Activated naive CD8-positive, alpha-beta T cell treated with anti-CD3 and anti-CD28 coated beads for 36 hours (primary cell): ENCODE measurements around the gene AFAP1L2. TPM values are rescaled to one million over a fixed set of nuclear protein-coding genes. Genes with fewer than 3 reads are reported as not detected.
A peak's percentile ranks its signal among the peaks of the same experiment; 100 is the strongest.
"Not testable (repeated sequence)": the region's sequence is repeated elsewhere in the genome, so short reads cannot be mapped to it uniquely, and the experiment has no call there.

Experiments used
- DNase-seq: peaks from one replicate; pipeline ENCODE4 v3.0.0; 2021
- H3K27ac Mint-ChIP-seq: one replicate; pipeline ENCODE4 v1.8.0; 2022; ENCODE audit warnings: mild to moderate bottlenecking, moderate library complexity, mixed read lengths
- H3K27me3 Mint-ChIP-seq: one replicate; pipeline ENCODE4 v1.8.0; 2022; ENCODE audit warnings: mild to moderate bottlenecking, mixed read lengths
- H3K36me3 Mint-ChIP-seq: one replicate; pipeline ENCODE4 v1.8.0; 2021; ENCODE audit warnings: mild to moderate bottlenecking, mixed read lengths
- H3K4me1 Mint-ChIP-seq: one replicate; pipeline ENCODE4 v1.8.0; 2021; ENCODE audit warnings: mixed read lengths
- H3K4me3 Mint-ChIP-seq: one replicate; pipeline ENCODE4 v1.8.0; 2022; ENCODE audit warnings: mild to moderate bottlenecking, moderate library complexity, mixed read lengths
- H3K9me3 Mint-ChIP-seq: one replicate; pipeline ENCODE4 v1.8.0; 2022; ENCODE audit warnings: mixed read lengths
- total RNA-seq, 2 experiments: library from RNA; stranded (reverse); gene quantifications; one replicate each; pipeline ENCODE4 v1.2.3, GENCODE V29; 2021

Gene AFAP1L2
- total RNA-seq, 2 experiments from 2014 or later: 3.2 to 4.6 TPM

- no peaks in the 10 kb centered on the region for H3K4me1 Mint-ChIP-seq
- no peaks in the 10 kb centered on the region for H3K9me3 Mint-ChIP-seq
- no peak overlapping the region for H3K4me3 Mint-ChIP-seq
- H3K27ac Mint-ChIP-seq: no peak overlapping the region
- peaks cover 11% of the 10 kb centered on the region for H3K27me3 Mint-ChIP-seq
- no peak for DNase-seq
- H3K36me3 Mint-ChIP-seq: no peaks in the 10 kb centered on the region
These were observed 39.6 kb downstream of the AFAP1L2 start for GRCh38 chr10:114364726-114365125.

GRCh38 chr10:114363745-114364454, 40.4 kb downstream of the AFAP1L2 start:
- Mint-ChIP-seq H3K4me1 (no peaks in the 10 kb centered on the region), H3K36me3 (no peaks in the 10 kb centered on the region), H3K27me3 (peaks cover 16% of the 10 kb centered on the region), H3K9me3 (no peaks in the 10 kb centered on the region), H3K27ac (no peak overlapping the region), H3K4me3 (no peak overlapping the region)
- no peak for DNase-seq

- peaks cover 4% of the 10 kb centered on the region for H3K4me1 Mint-ChIP-seq
- no peaks in the 10 kb centered on the region for H3K36me3 Mint-ChIP-seq
- no peak for DNase-seq
- no peak overlapping the region for H3K4me3 Mint-ChIP-seq
- H3K27me3 Mint-ChIP-seq: peaks cover 16% of the 10 kb centered on the region
- H3K27ac Mint-ChIP-seq: no peak overlapping the region
- H3K9me3 Mint-ChIP-seq: no peaks in the 10 kb centered on the region
These were observed 41.4 kb downstream of the AFAP1L2 start for GRCh38 chr10:114362826-114363355.

GRCh38 chr10:114359953-114360345, 44.4 kb downstream of the AFAP1L2 start:
- Mint-ChIP-seq H3K4me1 (peaks cover 14% of the 10 kb centered on the region), H3K27ac (no peak overlapping the region), H3K9me3 (no peaks in the 10 kb centered on the region), H3K36me3 (no peaks in the 10 kb centered on the region), H3K27me3 (peaks cover 23% of the 10 kb centered on the region), H3K4me3 (no peak overlapping the region)
- no peak for DNase-seq

- Mint-ChIP-seq H3K27ac (no peak overlapping the region), H3K36me3 (no peaks in the 10 kb centered on the region), H3K27me3 (peaks cover 23% of the 10 kb centered on the region), H3K4me3 (no peak overlapping the region), H3K9me3 (no peaks in the 10 kb centered on the region), H3K4me1 (peaks cover 14% of the 10 kb centered on the region)
- no peak for DNase-seq
These were observed 45.0 kb downstream of the AFAP1L2 start for GRCh38 chr10:114359041-114359952.

GRCh38 chr10:114357515-114357996, 46.7 kb downstream of the AFAP1L2 start:
- H3K4me3 Mint-ChIP-seq: peak overlapping the region; percentile 29
- H3K9me3 Mint-ChIP-seq: no peaks in the 10 kb centered on the region
- peaks cover 17% of the 10 kb centered on the region for H3K4me1 Mint-ChIP-seq
- H3K27ac Mint-ChIP-seq: peak overlapping the region; percentile 54
- no peaks in the 10 kb centered on the region for H3K36me3 Mint-ChIP-seq
- DNase-seq: no peak
- H3K27me3 Mint-ChIP-seq: peaks cover 23% of the 10 kb centered on the region

- Mint-ChIP-seq H3K27me3 (peaks cover 23% of the 10 kb centered on the region), H3K9me3 (no peaks in the 10 kb centered on the region), H3K27ac (peak overlapping the region; percentile 54), H3K4me1 (peaks cover 17% of the 10 kb centered on the region), H3K36me3 (no peaks in the 10 kb centered on the region), H3K4me3 (peak overlapping the region; percentile 2)
- DNase-seq: no peak
These were observed 47.4 kb downstream of the AFAP1L2 start for GRCh38 chr10:114356751-114357514.

- H3K4me1 Mint-ChIP-seq: peaks cover 17% of the 10 kb centered on the region
- H3K27ac Mint-ChIP-seq: no peak overlapping the region
- no peaks in the 10 kb centered on the region for H3K36me3 Mint-ChIP-seq
- no peaks in the 10 kb centered on the region for H3K9me3 Mint-ChIP-seq
- H3K27me3 Mint-ChIP-seq: peaks cover 23% of the 10 kb centered on the region
- no peak overlapping the region for H3K4me3 Mint-ChIP-seq
- no peak for DNase-seq
These were observed 48.2 kb downstream of the AFAP1L2 start for GRCh38 chr10:114356126-114356525.

- Mint-ChIP-seq H3K36me3 (no peaks in the 10 kb centered on the region), H3K9me3 (no peaks in the 10 kb centered on the region), H3K27me3 (peaks cover 7% of the 10 kb centered on the region), H3K27ac (no peak overlapping the region), H3K4me3 (no peak overlapping the region), H3K4me1 (peaks cover 17% of the 10 kb centered on the region)
- no peak for DNase-seq
These were observed 50.9 kb downstream of the AFAP1L2 start for GRCh38 chr10:114353383-114353782.

GRCh38 chr10:114352653-114353298, 51.5 kb downstream of the AFAP1L2 start:
- H3K27ac Mint-ChIP-seq: no peak overlapping the region
- peaks cover 11% of the 10 kb centered on the region for H3K4me1 Mint-ChIP-seq
- H3K27me3 Mint-ChIP-seq: peaks cover 7% of the 10 kb centered on the region
- DNase-seq: no peak
- no peaks in the 10 kb centered on the region for H3K9me3 Mint-ChIP-seq
- H3K4me3 Mint-ChIP-seq: no peak overlapping the region
- H3K36me3 Mint-ChIP-seq: no peaks in the 10 kb centered on the region

GRCh38 chr10:114350751-114351150, 53.6 kb downstream of the AFAP1L2 start:
- Mint-ChIP-seq H3K9me3 (no peaks in the 10 kb centered on the region), H3K27me3 (peaks cover 7% of the 10 kb centered on the region), H3K4me3 (no peak overlapping the region), H3K36me3 (no peaks in the 10 kb centered on the region), H3K4me1 (peaks cover 7% of the 10 kb centered on the region), H3K27ac (no peak overlapping the region)
- no peak for DNase-seq

- Mint-ChIP-seq H3K4me3 (no peak overlapping the region), H3K9me3 (no peaks in the 10 kb centered on the region), H3K27me3 (no peaks in the 10 kb centered on the region), H3K27ac (no peak overlapping the region), H3K4me1 (peaks cover 7% of the 10 kb centered on the region), H3K36me3 (no peaks in the 10 kb centered on the region)
- no peak for DNase-seq
These were observed 54.6 kb downstream of the AFAP1L2 start for GRCh38 chr10:114349522-114350215.

- H3K4me3 Mint-ChIP-seq, DNase-seq, H3K27ac Mint-ChIP-seq, H3K36me3 Mint-ChIP-seq, H3K4me1 Mint-ChIP-seq, H3K9me3 Mint-ChIP-seq, H3K27me3 Mint-ChIP-seq: not testable (repeated sequence)
These were observed 55.2 kb downstream of the AFAP1L2 start for GRCh38 chr10:114349071-114349470.

- Mint-ChIP-seq H3K4me1 (peaks cover 4% of the 10 kb centered on the region), H3K9me3 (no peaks in the 10 kb centered on the region), H3K27me3 (no peaks in the 10 kb centered on the region), H3K36me3 (no peaks in the 10 kb centered on the region), H3K4me3 (no peak overlapping the region), H3K27ac (no peak overlapping the region)
- DNase-seq: no peak
These were observed 56.5 kb downstream of the AFAP1L2 start for GRCh38 chr10:114347791-114348190.
